GM18499 (cell line): Measurements from ENCODE around the gene TMBIM6.
"Not testable (repeated sequence)": the region's sequence is repeated elsewhere in the genome, so short reads cannot be mapped to it uniquely, and the experiment has no call there.

Experiments used
- ATAC-seq: cut with Tn5 transposase; IDR thresholded peaks from one replicate; pipeline ENCODE4 v1.9.1; 2021; ENCODE audit warnings: moderate number of reproducible peaks; ENCODE audit not compliant: insufficient read depth, unreplicated experiment

TMBIM6 gene

DNA sequence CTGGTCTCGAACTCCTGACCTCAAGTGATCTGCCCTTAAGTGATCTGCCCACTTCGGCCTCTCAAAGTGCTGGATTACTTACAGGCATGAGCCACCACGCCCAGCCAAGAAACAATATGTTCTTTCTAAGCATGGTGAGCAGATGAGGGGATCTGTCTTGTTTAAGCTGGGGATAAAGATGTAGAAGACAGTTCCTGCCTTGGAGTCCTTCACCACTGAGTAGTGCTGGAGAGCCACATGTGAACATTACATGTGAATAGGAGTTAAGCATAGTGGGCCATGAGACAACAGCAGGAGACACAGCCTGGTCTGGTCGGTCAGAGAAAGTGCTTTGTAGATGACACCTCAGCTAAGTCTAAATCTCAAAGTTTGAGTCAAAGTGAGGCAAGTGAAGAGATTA, 26.0 kb downstream of the TMBIM6 start:
- ATAC-seq: no peak

DNA sequence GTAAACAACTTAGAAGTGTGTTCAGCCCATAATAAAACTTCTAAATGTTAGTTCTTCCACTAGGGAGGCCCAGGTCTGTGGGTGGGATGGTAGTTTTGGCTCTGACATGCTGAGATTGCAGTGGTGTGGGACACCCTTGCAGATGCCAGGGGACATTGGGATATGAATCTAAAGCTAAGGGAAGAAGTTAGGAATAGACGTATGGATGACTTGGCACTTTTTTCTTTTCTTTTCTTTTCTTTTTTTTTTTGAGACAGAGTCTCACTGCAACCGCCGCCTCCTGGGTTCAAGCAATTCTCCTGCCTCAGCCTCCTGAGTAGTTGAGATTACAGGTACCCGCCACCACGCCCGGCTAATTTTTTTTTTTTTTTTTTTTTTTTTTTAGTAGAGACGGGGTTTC, 31.7 kb downstream of the TMBIM6 start:
- not testable (repeated sequence) for ATAC-seq

DNA sequence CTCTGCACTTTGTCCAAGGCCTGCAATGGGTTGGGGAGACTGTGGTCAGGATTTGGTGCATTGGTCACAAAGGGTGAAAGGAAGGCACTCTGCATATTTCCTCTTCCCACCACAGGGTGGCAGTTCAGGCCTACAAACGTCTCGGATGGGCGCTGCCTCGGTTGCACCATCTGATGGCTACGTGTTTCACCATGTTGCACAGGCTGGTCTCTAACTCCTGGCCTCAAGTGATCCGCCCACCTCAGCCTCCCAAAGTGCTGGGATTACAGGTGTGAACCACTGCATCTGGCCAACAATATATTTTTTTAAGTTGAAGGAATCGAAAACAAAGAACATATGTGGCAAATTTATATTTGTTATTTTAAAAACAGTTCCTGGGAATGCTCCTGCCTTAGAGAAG, 35.1 kb downstream of the TMBIM6 start:
- ATAC-seq: no peak

DNA sequence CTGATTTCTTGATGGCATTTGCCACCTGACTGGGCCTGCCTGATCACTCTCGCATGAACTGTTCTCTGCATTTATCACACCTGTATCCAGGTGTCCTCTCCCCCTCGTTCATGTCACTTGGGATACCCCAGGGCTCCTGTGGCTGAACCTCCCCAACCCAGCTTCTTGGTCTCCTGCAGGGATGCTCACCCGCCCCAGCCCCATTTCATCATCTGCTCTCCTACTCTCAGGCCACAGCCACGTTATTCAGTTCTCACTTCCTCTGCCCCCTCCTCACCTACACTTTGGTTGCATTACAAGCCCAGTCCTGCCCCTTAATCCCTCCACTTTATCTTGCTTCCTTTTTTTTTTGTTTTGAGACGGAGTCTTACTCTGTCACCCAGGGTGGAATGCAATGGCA, 35.5 kb downstream of the TMBIM6 start:
- no peak for ATAC-seq

DNA sequence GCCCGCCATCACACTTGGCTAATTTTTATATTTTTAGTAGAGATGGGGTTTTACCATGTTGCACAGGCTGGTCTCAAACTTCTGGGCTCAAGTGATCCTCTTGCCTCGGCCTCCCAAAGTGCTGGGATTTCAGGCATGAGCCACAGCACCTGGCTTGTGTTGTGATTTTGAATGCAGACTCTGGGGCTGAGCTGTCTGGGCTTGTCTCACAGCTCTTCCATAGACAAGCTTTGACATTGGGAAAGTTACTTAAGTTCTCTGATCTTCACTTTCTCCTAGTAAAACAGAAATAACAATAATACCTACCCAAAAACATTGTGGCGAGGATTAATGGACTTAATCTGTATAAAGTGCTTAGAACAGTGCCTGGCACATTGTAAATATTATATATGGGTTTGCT, 36.0 kb downstream of the TMBIM6 start:
- no peak for ATAC-seq

DNA sequence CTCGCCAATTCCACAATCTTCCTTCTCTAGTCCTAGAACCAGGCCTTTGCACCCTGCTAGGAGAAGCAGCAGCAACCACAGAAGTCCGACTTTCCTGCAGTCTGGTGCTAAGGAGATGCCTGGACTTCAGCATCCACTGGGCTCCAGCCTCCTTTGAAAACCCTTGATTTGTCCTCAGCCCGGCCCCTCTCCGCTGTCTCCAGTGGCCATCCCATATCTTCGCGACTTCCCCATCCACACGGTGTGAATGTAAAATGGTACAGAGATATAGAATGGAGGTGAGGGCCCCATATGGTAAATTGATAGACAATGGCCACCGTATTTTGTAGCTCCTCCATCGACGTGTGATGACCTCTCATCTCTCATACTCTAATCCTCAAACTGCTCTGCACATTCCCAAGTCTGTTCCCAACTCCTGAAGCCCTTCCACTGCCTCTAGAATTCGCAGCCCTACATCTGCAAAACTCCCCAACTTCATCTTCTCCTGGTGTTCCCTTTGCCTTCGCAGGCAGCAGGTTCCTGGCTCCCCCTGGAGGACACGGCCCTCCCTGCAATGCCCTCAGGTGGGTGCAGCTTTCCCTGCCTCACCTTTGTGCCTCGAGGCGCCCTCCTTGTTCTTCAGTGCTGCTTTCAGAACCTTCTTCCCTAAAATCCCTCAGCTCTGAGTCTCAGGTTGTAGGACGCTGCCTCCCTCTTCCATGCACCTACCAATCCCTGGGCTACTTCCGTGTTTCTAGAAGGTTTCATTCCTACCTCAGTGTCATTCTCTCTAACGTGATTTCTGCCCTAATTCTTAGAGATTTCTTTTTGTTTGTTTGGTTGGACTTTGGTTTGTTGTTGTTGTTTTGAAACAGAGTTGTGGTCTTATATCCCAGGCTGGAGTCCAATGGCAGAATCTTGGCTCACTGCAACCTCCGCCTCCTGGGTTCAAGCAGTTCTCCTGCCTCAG, 36.7 kb downstream of the TMBIM6 start:
- no peak for ATAC-seq

DNA sequence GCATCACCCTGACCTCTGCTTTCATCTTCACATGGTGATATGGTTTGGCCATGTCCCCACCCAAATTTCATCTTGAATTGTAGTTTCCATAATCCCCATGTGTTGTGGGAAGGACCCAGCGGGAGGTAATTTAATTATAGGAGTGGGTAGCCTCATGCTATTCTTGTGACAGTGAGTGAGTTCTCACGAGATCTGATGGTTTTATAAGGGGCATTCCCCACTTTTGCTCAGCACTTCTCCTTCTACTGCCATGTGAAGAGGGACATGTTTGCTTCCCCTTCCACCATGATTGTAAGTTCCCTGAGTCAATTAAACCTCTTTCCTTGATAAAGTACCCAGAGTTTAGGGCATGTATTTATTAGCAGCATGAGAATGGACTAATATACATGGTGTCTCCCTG, 38.2 kb downstream of the TMBIM6 start:
- no peak for ATAC-seq

DNA sequence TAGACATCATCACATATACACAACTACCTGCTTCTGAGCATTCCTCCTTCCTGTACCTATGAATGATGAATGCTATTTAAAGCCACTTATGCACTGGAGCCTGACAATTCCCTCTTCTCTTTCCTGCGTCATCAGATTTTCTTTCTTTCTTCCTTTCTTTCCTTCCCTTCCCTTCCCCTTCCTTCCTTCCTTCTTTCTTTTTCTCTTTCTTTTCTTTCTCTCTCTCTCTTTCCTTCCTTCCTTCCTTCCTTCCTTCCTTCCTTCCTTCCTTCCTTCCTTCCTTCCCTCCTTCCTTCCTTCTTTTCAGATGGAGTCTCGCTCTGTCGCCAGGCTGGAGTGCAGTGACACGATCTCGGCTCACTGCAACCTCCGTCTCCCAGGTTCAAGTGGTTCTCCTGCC, 39.6 kb downstream of the TMBIM6 start:
- ATAC-seq: not testable (repeated sequence)

DNA sequence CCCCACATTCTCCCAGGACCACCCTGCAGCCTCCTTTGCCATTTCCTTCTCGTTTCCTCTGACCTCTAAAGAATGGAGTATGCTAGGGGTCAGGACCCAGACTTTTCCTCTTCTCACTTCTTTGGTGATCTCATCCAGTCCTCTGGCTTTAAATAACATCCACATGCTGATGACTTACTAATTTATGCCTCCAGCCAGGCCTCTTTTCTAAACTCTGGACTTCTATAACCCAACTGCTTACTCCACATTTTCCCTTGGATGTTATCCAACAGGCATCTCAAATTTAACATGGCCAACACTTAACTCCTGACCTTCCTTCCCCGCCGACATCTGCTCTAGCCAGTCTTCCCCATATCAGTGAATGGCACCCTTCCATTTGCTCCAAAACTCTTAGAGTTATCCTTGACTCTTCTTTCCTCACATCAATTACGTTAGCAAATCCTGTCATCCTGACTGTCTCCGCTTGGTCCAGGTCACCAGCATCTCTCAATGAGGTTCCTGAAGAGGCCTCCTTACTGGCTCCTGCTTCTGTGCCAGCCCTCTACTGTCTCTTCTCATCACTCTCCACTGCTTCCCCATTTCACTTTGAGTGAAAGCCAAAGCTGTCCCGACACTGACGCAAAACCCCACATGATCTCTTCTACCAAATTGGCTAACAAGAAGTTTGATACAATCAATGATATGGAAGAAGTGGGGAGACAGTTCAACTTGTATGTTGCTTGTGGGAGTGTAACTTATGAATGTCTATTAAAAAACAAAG, 42.7 kb downstream of the TMBIM6 start:
- ATAC-seq: no peak

DNA sequence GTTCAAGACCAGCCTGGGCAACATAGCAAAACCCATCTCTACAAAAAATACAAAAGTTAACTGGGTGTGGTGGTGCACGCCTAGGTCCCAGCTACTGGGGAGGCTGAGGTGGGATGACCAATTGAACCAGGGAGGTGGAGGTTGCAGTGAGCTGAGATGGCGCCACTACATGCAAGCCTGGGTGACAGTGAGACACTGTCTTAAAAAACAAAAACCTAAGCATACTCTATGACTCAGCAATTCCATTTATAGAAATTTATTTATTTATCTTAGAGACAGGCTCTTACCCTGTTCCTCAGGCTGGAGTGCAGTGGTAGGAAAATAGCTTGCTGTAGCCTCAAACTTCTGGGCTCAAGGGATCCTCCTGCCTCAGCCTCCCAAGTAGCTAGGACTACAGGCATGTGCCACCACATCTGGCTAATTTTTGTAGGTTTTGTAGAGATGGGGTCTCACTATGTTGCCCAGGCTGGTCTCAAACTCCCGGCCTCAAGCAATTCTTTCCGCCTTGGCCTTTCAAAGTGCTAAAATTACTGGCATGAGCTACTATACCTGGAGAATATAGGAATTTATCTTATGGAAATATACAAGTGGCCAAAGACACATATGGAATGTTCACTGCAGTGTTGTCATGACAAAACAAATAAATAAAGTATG, 43.5 kb downstream of the TMBIM6 start:
- no peak for ATAC-seq

DNA sequence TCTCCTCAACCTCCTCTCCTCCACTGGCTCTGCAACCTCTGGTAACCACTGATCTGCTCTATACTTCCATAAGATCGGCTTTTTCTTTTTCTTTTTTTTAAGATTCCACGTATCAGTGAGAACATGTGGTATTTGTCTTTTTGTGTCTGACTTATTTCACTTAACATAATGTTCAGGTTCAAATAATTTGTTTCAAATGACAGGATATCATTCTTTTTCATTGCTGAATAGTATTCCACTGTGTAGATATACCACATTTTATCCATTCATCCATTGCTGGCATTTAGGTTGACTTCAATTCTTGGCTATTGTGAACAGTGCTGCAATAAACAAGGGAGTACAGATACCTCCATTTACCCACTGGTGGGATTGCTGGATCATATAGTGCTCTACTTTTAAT, 46.3 kb downstream of the TMBIM6 start:
- ATAC-seq: no peak

DNA sequence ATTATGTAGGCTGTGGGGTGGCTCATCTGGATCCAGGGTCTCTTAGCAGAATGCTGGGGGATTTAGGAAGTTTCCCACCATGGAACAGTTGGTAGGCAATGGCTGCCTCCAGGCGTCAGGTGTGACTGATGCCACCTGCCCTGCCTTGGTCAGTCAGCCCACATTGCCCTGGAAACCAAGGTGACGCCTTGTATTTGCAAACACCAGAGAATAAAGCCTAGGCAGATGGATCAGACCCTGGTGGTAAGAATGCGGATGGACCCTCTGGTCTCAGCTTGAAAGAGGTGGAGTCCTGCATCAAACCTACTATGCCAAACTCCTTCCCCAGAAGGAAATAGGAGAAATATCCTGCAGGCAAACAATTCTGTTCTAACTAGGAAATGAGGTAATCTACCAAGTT, 48.6 kb downstream of the TMBIM6 start:
- no peak for ATAC-seq

DNA sequence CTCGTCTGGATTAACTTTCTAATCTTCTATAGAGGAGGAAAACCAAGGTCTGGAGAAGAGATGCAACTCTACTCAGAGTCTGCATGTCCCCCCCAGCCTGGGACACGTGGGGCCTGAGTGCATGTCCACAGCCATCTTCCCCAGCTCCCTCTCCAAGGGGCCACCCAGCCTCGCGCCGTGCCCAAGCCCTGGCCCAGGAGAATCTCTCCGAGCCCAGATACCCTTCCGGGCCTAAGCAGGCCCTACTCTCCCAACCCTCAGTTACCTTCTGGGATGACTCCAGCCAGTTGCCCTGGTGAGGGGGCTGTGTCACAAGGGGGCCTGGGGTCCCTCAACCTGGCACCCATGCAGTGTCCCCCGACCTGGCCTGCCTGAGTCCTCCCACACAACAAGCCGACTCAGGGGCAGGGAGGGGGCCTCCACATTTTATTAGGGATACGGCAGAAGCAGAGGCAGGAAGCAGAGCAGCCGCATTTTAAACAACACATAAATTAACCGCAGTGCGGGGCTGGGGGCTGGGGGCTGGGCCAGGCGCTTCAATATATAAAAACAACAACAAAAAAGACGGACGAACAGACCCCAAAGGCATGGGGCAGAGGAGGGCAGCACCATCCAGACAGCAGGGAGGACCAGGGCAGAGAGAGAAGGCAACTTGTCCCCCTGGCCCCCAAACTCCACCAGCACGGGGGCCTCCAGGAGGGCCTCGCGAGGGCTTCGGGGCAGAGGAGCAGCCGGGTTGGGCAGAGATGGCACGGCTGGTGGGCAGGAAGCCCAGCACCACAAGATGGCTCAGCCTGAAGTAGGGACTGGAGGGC, 49.6 kb downstream of the TMBIM6 start:
- ATAC-seq: no peak

DNA sequence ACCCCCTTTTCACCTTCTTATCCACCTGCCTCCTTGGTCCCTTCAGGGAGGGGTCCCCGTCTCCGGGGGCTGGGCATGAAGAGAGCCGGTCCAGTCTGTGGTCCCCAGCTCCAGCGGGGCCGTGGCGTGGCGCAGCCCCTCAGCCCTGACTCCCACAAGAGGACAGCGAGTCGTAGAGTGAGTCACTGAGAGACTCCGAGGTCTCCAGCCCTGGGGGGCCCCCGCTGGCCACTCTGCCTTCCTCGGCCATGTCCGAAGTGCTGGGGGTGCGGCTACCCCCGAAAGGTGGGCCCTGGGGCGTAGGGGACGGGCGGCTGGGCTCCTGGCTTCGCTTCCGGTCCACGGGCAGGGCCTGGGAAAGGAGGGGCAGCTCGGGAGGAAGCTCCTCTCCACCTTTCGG, 50.3 kb downstream of the TMBIM6 start:
- ATAC-seq: no peak

DNA sequence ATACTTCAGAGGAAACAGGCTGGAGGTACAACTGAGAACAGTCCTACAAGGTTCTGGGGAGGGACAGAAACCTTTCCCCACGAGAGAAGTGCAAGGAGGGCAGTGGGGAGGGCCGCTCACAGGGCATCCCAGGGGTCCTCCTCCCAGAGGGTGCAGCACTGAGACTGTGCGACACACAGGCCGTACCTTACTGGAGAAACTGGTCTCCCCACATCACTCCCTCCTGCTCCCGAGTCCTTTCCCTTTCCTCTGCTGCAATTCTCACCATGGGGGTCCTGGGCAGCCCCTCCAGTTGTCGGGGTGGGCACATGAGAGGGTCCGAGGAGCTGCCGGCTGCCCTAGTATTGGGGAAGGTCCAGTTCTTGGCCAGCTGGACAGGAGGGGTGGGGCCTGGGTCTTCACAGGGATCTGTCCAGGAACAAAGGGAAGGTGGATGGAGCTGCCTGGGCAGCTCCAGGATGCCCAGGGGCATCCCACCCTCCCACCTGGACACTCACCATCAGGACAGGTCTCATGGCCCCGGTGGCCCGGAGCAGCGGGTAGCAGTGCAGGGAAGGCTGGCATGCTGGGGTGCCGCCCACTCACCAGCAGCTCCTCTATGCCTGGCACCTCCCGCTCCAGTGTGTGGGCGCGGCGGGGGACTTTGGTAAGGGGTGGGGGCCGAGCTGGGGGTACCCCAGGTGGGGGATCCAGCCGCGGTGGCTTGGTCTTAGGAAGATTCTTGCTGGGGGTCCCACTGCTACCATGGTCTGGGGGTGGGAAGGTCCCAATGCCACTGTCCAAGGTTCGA, 51.0 kb downstream of the TMBIM6 start:
- no peak for ATAC-seq

DNA sequence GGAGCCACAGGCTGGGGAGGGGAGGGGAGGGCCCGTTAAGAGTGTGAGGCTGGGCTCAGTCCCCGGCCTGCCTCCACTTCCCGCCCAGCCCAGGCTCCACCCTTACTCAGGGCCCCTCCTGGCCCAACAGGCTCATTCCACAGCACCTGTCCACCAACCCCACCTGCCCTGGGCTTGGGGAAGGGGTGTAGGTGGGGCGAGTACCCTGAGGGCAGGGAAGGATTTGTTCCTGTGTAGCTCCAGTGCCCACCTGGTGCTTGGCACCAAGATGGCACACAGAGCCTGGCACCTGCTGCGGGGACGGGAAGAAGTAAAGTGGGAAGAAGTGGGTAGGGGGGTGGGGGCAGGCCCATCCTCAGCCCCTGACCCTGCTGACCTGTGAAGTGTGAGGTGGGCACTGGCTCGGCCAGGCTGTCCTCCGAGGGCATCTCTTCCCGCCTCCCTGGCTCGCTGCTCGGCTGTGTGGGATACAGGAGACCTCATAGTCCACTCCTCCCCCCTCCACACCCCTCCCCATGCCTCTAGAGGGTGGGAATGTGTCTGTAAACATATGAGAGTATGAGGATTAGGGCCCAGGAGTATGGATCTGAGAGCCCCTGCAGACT, 51.7 kb downstream of the TMBIM6 start:
- ATAC-seq: no peak

DNA sequence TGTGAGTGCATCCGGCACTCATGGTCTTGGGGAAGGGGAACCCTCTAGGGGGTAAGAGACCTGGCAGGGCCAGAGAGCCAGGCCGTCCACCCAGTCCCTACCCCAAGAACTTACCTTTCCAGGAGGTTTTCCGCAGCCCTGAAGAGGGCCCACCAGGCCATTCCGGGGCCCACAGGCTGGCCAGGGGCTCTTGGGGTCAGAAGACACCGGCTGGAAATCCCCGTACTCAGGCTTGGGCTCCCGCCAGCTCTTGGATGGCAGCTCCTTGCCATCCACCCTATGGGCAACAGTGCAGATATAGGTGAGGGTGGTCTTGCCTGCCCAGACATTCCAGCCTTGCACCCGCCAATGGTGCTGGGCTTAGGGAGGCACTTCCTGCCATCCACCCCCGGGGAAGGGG, 52.3 kb downstream of the TMBIM6 start:
- ATAC-seq: no peak

DNA sequence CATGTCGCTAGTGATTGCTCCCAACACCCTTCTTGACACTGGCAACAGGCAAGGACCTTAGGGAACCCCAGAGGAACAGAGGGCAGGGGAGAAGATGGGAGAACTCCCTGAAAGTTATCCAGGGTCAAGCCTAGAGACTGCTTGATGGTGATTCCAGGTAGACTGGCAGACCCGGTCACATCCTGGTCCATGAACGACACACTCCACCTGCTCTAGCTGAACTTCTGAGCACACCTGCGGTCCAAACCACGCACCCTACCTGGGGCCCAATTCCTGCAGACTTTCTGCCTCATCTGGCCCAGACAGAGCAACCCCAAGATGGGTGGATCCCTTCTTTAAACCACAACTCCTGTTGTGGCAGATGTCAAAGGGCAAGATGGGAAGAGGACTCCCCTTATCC, 52.7 kb downstream of the TMBIM6 start:
- ATAC-seq: no peak
